GM12878 (cell line): ENCODE results near the gene TBC1D5. TPM values are rescaled to one million over a fixed set of nuclear protein-coding genes. Genes with fewer than 3 reads are reported as not detected.

ENCODE experiments used
- CBX3 ChIP-seq: fragments of 200-600 bp; sonication (generic); IDR thresholded peaks from 2 replicates; pipeline ENCODE4 v1.6.1; 2016; ENCODE audit warnings: low read depth, borderline replicate concordance
- ETV6 ChIP-seq, 2 experiments: fragments of 450-650 bp in 1 of 2; IDR thresholded peaks in 1 of 2; conservative IDR thresholded peaks in 1 of 2; 2 replicates each; pipeline ENCODE4 v1.6.1; 2014; ENCODE audit warnings: antibody characterized with exemption in 1 of 2, borderline replicate concordance in 1 of 2, low read depth in 1 of 2, mild to moderate bottlenecking in 1 of 2, moderate library complexity in 1 of 2
- MAX ChIP-seq: IDR thresholded peaks from 2 replicates; pipeline ENCODE4 v1.6.1; 2012; ENCODE audit warnings: low read depth, low read length, improper control_type of control experiment
- MLLT1 ChIP-seq: fragments of 450-650 bp; IDR thresholded peaks from 2 replicates; pipeline ENCODE4 v1.6.1; 2016; ENCODE audit warnings: mild to moderate bottlenecking
- RUNX3 ChIP-seq: IDR thresholded peaks from 2 replicates; pipeline ENCODE4 v1.6.1; 2012; ENCODE audit warnings: low read length, inconsistent platforms
- SIX5 ChIP-seq: IDR thresholded peaks from 2 replicates; pipeline ENCODE4 v1.6.1; 2011; ENCODE audit warnings: mild to moderate bottlenecking, low read depth, low read length, moderate library complexity; ENCODE audit not compliant: severe bottlenecking
- YY1 ChIP-seq: IDR thresholded peaks from 2 replicates; pipeline ENCODE4 v1.6.1; 2011; ENCODE audit warnings: low read depth, mild to moderate bottlenecking, low read length
- ZNF592 ChIP-seq: fragments of 450-650 bp; IDR thresholded peaks from 2 replicates; pipeline ENCODE4 v1.6.1; 2017; ENCODE audit warnings: mild to moderate bottlenecking, moderate library complexity
- polyA plus RNA-seq, 11 experiments: library from polyadenylated mRNA; depleted of rRNA in 4 of 11; unstranded in 6 of 11; stranded (reverse) in 5 of 11; fragments of >200 nt; fragmentation: Nextera tagmentation in 4 of 11; fragmentation: Illumina TruSeq in 1 of 11; extraction: Ambion mirVana in 4 of 11; extraction: Trizol in 1 of 11; gene quantifications; 1 replicate in 1 of 11; 2 replicates in 10 of 11; pipeline versions ENCODE4 v1.2.1 to v1.2.3, GENCODE V29; 2011 to 2016; ENCODE audit warnings: inconsistent platforms in 2 of 11, missing spikeins in 2 of 11, low read depth in 1 of 11
- total RNA-seq, 4 experiments: library from RNA; depleted of rRNA in 3 of 4; stranded (reverse); fragments of >200 nt in 3 of 4; fragmentation: Illumina TruSeq in 1 of 4; extraction: Trizol in 1 of 4; gene quantifications; 2 replicates each; pipeline versions ENCODE4 v1.2.1 to v1.2.3, GENCODE V29; 2013 to 2021

Gene TBC1D5
- total and polyA plus RNA-seq, 10 of the 15 experiments (the other 5 are each of a cell fraction or from before 2014, with no cell fraction given): 5.5 to 61.0 (median 43.8) TPM

- TF ChIP-seq ZNF592: peak; percentile 22; the same call in 1 of the 2 replicates
- TF ChIP-seq SIX5: no peak
- no peak for TF ChIP-seq CBX3
- no peak for TF ChIP-seq YY1
- TF ChIP-seq ETV6 (conservative IDR thresholded peaks at IDR 0.05 in 1 of 2, IDR thresholded peaks at IDR 0.05 in 1 of 2; ENCODE audit: borderline replicate concordance in 1 of 2, low read depth in 1 of 2): no peak
- TF ChIP-seq MLLT1: peak; percentile 46; the same call in 1 of the 2 replicates
- TF ChIP-seq MAX: 0 out of 2 replicates have a peak, but pooled peaks have one; percentile 27
- 0 out of 2 replicates have a peak, but pooled peaks have one; percentile 4 for TF ChIP-seq RUNX3
Measured at GRCh38 chr3:17181413-17181907, 561.0 kb downstream of the TBC1D5 start (continued).
